Activated naive CD4-positive, alpha-beta T cell treated with anti-CD3 and anti-CD28 coated beads, Interleukin-2, amount 10 ng/mL, durations not matched to agents 7 days and 5 days (primary cell): ENCODE results near the gene SPTB.

ENCODE experiments used
- CTCF ChIA-PET: fragments of 350-600 bp; sonication (Branson Sonifier 250); formaldehyde crosslinking; loops from one replicate; lab custom pipeline; 2021; ENCODE audit warnings: antibody characterized with exemption; lab: Charles Lee
- DNase-seq: peaks from one replicate; pipeline ENCODE4 v3.0.0-alpha.2; 2020
- H3K27ac Mint-ChIP-seq: one replicate; pipeline ENCODE4 v1.8.0; 2021; ENCODE audit warnings: mild to moderate bottlenecking, moderate library complexity, mixed read lengths
- H3K27me3 Mint-ChIP-seq: one replicate; pipeline ENCODE4 v1.8.0; 2021; ENCODE audit warnings: mild to moderate bottlenecking, mixed read lengths
- H3K36me3 Mint-ChIP-seq: one replicate; pipeline ENCODE4 v1.8.0; 2021; ENCODE audit warnings: mixed read lengths
- H3K4me1 Mint-ChIP-seq: one replicate; pipeline ENCODE4 v1.8.0; 2021; ENCODE audit warnings: mixed read lengths
- H3K4me3 Mint-ChIP-seq: one replicate; pipeline ENCODE4 v1.8.0; 2021; ENCODE audit warnings: mild to moderate bottlenecking, moderate library complexity, mixed read lengths
- H3K9me3 Mint-ChIP-seq: one replicate; pipeline ENCODE4 v1.8.0; 2021; ENCODE audit warnings: mixed read lengths

Gene SPTB

DNA sequence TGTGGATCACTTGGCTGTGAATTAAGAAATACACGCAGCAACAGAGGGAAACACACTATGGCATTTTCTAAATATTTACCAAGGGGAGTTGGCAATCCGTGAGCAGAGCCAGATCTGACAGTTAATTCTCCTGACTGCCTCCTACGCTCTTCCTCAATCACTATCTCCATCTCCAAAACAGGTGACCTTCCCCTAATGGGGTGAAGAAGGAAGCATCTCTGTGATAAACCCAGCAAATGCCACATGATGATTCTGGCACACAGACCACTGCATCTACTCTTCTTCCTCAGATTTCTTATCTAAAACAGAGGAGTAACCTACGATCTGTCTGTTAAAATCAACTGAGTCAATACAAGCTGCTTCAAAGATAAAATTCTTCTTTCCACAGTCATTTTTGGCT lies 4.4 kb downstream of the SPTB start:
- H3K4me3 Mint-ChIP-seq, result no peak overlapping the region
- H3K9me3 Mint-ChIP-seq, result no peaks in the 10 kb centered on the region
- H3K27ac Mint-ChIP-seq, result no peak overlapping the region
- peaks cover 2% of the 10 kb centered on the region for H3K4me1 Mint-ChIP-seq
- H3K36me3 Mint-ChIP-seq, result no peaks in the 10 kb centered on the region
- CTCF ChIA-PET, result no interaction called here
- no peak for DNase-seq
- peaks cover 74% of the 10 kb centered on the region for H3K27me3 Mint-ChIP-seq

DNA sequence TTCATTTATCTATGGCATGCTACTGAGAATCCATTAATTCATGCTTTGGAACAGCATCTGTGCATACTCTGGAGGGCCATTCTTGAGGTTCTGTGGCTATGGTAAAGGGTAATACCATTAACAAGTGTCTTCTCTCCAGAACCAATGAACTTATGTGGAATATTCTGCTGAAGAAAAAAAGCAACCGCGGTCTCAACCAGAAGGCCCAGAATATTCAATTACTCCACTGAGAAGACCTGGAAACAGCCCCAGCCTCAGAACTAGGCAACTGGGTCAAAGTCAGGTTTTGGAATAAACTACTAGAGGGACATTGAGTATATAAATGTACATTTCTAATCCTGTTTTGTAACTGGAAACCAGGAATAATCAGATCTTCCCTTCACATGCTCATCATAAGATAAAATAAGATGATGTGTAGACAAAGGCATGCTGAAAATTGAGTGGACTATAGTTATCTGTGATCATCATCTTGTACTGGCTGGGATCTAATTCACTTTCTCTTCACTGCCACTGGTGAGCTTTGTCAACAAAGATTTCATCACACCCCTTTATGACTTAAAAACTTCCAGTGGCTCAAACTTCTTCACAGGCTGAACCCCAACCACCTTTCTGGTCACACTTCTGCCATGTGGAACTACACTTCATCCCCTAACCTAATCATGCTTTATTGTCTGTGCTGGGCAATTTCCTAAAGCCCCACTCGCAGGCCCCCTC lies 6.0 kb downstream of the SPTB start:
- Mint-ChIP-seq H3K4me1 (no peaks in the 10 kb centered on the region), H3K36me3 (no peaks in the 10 kb centered on the region), H3K27ac (no peak overlapping the region), H3K9me3 (no peaks in the 10 kb centered on the region), H3K4me3 (no peak overlapping the region), H3K27me3 (peaks cover 65% of the 10 kb centered on the region)
- DNase-seq, result no peak
- CTCF ChIA-PET, result no interaction called here

DNA sequence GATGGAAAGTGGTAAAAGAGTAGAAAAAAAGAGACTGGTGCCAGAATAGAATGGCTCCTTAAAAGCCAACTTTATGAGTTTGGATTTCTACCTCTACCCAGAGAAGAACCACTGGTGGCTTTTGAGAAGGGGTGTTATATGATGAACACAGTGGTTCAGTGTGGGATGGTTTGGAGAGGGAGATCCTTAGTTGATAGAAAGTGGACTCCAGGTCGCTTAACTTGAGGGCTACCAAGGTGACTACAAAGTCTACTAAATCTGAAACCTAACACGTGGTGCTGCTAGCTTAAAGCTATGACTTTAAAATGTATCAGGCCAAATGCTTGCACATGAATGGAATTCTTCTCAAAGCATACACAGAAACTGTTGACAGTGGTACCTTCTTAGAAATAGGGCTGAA lies 8.4 kb downstream of the SPTB start:
- peaks cover 58% of the 10 kb centered on the region for H3K27me3 Mint-ChIP-seq
- H3K4me1 Mint-ChIP-seq, result no peaks in the 10 kb centered on the region
- no peaks in the 10 kb centered on the region for H3K9me3 Mint-ChIP-seq
- no peak overlapping the region for H3K4me3 Mint-ChIP-seq
- H3K27ac Mint-ChIP-seq, result no peak overlapping the region
- no peak for DNase-seq
- CTCF ChIA-PET, result no interaction called here
- no peaks in the 10 kb centered on the region for H3K36me3 Mint-ChIP-seq

DNA sequence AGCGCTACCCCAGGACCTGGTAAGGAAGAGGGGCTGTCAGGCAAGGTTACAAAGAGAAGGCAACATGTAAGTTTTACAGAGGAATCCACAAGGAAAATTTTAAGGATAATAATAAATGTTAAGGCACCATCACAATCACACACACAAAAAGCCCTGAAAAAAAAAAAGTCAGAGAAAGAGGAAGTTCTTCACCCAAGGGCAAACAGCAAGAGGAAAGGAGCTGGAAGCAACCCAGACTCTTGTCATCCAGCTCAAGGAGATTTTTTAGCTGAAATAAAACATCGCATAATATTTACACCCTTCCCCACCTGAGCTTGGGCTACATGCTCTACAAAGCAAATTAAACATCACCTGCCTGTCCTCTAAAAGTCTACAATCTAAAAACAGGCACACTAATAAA lies 9.5 kb downstream of the SPTB start:
- no peak for DNase-seq
- Mint-ChIP-seq H3K27me3 (peaks cover 56% of the 10 kb centered on the region), H3K36me3 (no peaks in the 10 kb centered on the region), H3K4me1 (no peaks in the 10 kb centered on the region), H3K4me3 (no peak overlapping the region), H3K9me3 (no peaks in the 10 kb centered on the region), H3K27ac (no peak overlapping the region)
- CTCF ChIA-PET, result no interaction called here

DNA sequence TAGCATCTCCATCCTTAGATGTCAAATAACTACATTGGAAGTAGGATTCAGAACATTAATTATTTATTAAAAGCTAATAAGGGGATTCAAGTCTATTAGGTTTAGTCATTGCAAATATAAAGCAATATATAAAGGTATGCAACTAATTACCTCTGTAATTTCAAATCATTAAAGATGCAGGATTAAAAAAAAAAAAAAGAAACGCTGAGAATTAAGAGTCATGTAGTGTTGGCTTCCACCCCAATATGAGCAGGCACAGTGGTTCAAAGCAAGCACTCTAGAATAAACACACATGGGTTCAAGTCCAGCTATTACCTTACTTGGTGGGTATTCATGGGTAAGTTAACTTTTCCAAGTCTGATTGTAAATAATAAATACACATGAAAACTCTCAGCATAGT lies 10.9 kb downstream of the SPTB start:
- H3K9me3 Mint-ChIP-seq, result no peaks in the 10 kb centered on the region
- peaks cover 53% of the 10 kb centered on the region for H3K27me3 Mint-ChIP-seq

DNA sequence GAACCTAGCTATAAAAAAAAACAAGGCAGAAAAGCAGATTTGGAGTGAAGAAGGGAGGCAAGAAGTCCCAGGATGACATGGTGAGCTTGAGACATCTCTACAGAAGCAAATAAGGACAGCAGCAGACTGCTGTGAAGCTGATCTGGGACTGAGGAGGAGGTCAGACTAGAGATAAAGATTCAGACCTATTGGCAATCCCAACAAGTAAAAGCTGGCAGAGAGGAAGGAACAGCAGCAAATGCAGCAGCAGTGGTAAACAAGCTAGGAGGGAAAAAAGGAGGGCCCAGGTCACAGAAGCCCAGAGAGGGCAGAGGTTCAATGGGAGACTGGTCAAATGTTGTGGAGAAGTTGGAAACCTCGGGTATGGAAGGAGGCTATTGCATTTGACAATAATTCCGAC lies 11.3 kb downstream of the SPTB start:
- Mint-ChIP-seq H3K4me3 (no peak overlapping the region), H3K36me3 (no peaks in the 10 kb centered on the region), H3K4me1 (no peaks in the 10 kb centered on the region), H3K27ac (no peak overlapping the region), H3K9me3 (no peaks in the 10 kb centered on the region), H3K27me3 (peaks cover 53% of the 10 kb centered on the region)
- DNase-seq, result no peak
- CTCF ChIA-PET, result no interaction called here

More for the DNA sequence above, 10.9 kb downstream of the SPTB start:
- Mint-ChIP-seq H3K27ac (no peak overlapping the region), H3K4me3 (no peak overlapping the region), H3K4me1 (no peaks in the 10 kb centered on the region), H3K36me3 (no peaks in the 10 kb centered on the region)
- DNase-seq, result no peak
- CTCF ChIA-PET, result no interaction called here

DNA sequence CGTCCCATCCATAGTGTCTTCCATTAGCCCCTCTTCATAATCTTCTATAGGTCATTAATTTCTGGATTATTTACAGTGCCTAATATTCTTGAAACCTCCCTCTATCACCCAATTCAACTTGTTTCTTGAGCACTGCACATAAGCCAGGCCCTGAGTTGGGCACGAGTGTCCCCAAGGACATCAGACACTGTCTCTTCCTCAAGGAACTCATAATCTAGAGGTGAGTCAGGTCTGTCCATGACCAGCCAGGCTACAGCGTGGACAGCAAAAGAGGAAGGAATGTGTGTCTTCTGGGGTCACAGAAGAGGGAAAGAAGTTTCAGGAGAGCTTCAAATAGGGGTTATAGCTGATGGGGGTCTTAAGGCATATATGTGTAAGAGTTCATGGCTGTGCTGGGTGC lies 12.5 kb downstream of the SPTB start:
- DNase-seq, result no peak
- Mint-ChIP-seq H3K27me3 (peaks cover 45% of the 10 kb centered on the region), H3K36me3 (no peaks in the 10 kb centered on the region), H3K4me3 (no peak overlapping the region), H3K9me3 (no peaks in the 10 kb centered on the region), H3K4me1 (no peaks in the 10 kb centered on the region), H3K27ac (no peak overlapping the region)
- CTCF ChIA-PET, result interaction anchor here (1.0 kb wide), 1 partner anchor 43 kb away, joined by 3 read pairs; no protein-coding TSS in a partner anchor

DNA sequence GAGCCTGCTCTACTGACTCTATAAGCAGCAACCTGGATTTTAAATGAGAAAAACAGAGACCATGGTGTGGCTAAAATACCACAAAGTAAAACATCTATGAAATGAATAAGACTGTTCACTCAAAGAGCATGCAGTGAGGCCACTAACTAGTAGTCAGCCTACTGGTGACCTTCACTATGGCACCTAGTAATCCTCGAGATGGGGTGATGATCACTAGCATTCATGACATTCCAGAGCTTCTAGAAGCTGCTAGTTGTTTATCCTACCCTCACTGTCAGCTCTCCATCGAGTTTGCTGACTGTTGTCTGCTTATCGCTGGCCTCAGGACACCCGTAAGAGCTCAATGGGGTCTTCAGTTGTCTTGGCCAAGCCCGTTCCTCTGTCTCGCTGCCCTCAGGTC lies 13.7 kb downstream of the SPTB start:
- Mint-ChIP-seq H3K4me1 (no peaks in the 10 kb centered on the region), H3K27me3 (peaks cover 48% of the 10 kb centered on the region), H3K27ac (no peak overlapping the region), H3K36me3 (no peaks in the 10 kb centered on the region), H3K4me3 (no peak overlapping the region), H3K9me3 (no peaks in the 10 kb centered on the region)
- no peak for DNase-seq
- CTCF ChIA-PET, result no interaction called here

DNA sequence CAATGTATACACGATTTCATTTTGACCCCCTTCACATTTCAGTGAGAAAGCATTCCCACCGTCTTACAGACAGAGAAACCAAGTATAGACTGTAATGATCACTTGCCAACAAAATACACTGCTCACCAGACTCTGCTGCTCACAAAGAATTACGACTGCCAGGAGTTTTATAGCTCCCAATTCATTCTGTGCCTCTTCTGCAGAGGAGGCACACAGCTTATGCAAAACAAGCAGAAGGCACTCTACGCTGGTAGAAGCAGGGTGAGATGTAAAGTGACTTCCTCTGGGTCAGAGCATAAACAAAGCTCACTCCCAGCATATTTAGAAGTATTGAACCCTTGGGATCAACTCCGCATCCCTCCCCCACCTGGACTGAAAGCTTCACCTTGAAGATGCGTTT lies 14.6 kb downstream of the SPTB start:
- Mint-ChIP-seq H3K27me3 (peaks cover 43% of the 10 kb centered on the region), H3K9me3 (no peaks in the 10 kb centered on the region), H3K4me1 (no peaks in the 10 kb centered on the region), H3K36me3 (no peaks in the 10 kb centered on the region), H3K27ac (no peak overlapping the region), H3K4me3 (no peak overlapping the region)
- CTCF ChIA-PET, result no interaction called here
- DNase-seq, result no peak

DNA sequence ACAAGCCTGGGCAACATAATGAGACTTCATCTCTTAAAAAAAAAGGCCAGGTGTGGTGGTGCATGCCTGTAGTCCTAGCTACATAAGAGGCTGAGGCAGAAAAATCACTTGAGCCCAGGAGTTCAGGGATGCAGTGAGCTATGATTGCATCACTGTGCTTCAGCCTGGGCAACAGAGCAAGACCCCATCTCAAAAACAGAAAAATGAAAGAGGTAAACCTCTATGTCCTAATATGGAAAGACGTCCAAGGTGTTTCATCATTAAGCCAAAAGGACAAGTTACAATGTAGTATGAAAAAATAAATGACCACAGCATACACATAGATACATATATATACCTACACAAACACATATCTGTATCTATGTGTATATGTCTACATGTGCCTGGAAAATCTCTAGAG lies 15.4 kb downstream of the SPTB start:
- CTCF ChIA-PET, result interaction anchor here (1.0 kb wide), 1 partner anchor 46 kb away, joined by 3 read pairs; no protein-coding TSS in a partner anchor
- H3K36me3 Mint-ChIP-seq, result no peaks in the 10 kb centered on the region
- H3K9me3 Mint-ChIP-seq, result no peaks in the 10 kb centered on the region
- DNase-seq, result no peak
- no peaks in the 10 kb centered on the region for H3K4me1 Mint-ChIP-seq
- no peak overlapping the region for H3K27ac Mint-ChIP-seq
- H3K4me3 Mint-ChIP-seq, result no peak overlapping the region
- H3K27me3 Mint-ChIP-seq, result peaks cover 42% of the 10 kb centered on the region

DNA sequence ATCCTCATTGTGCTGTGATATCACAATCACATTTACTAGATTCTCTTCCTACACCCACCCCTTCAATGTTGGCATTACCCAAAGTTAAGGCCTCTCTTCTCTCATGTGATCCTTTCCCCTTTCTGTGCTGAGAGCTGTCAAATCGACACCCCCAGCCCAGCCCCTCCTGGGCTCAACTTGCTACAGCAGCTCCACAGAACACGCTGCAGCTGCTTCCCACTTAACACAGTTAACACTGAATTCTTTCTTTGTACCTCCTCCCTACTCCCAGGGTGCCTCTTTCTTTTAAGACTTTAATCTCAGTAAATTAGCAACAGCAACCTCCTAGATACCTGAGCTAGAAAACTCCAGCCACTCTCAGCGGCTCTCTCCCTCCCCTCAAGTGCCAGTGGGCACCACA lies 17.8 kb downstream of the SPTB start:
- CTCF ChIA-PET, result no interaction called here
- H3K9me3 Mint-ChIP-seq, result no peaks in the 10 kb centered on the region
- H3K27ac Mint-ChIP-seq, result no peak overlapping the region
- H3K4me3 Mint-ChIP-seq, result no peak overlapping the region
- no peak for DNase-seq
- no peaks in the 10 kb centered on the region for H3K36me3 Mint-ChIP-seq
- peaks cover 40% of the 10 kb centered on the region for H3K27me3 Mint-ChIP-seq
- H3K4me1 Mint-ChIP-seq, result no peaks in the 10 kb centered on the region

DNA sequence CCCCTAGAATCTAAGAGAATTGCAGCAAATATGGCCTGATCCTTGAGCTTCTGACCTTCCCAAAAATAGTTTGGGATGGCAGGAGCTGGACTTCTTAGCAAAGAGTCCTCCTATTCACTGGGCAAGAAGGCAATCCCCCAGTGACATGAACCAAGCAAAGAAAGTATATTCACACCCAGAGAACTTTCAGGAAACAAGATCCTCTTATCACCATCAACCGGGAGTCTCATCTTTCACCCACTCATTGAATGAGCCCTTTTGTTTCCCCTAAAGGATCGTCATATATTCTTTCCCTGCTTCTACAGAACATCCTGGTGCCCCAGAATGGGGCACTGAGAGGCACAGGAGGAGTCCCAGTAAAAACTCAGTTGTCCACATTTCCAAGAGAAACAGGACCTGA lies 19.7 kb downstream of the SPTB start:
- H3K4me1 Mint-ChIP-seq, result no peaks in the 10 kb centered on the region
- peaks cover 43% of the 10 kb centered on the region for H3K27me3 Mint-ChIP-seq
- H3K4me3 Mint-ChIP-seq, result no peak overlapping the region
- CTCF ChIA-PET, result interaction anchor here (1.2 kb wide), 1 partner anchor 11 kb away, joined by 3 read pairs; no protein-coding TSS in a partner anchor
- H3K36me3 Mint-ChIP-seq, result no peaks in the 10 kb centered on the region
- DNase-seq, result no peak
- H3K27ac Mint-ChIP-seq, result no peak overlapping the region
- no peaks in the 10 kb centered on the region for H3K9me3 Mint-ChIP-seq

DNA sequence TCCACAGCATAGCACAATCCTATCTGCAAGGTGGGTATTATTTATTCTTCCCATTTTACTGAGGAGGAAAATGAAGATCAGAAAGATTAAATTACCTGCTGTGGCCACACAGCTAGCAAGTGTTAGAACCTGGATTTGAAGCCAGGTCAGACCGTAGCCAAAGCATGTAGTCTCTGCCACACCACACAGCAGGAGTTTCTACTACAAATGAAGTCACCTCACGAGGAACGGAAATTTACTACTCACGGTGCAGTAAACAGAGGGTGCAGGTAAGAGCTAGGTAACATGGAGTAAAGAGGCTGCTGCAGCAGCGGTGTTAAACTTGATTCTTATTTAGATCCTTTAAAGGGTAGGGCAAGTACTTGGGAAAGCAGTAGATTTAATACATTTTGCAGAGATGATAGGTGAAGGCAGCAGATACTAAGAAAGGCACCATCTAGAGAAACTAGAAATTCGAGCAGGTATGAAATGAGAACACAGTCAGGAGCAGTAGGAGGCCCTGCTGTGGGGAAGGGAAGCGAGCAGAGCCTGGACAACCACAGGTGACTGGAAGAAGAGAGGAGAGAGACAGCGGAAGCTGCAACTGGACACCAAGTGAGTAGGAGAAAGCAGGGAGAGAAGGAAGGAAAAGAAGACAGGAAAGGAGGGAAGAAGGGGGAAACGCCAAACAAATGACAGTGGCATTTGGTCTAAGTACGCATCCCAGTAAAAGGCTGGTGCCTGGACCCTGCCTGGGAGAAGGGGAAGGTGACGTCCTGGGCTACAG lies 21.5 kb downstream of the SPTB start:
- no peak for DNase-seq
- CTCF ChIA-PET, result no interaction called here
- Mint-ChIP-seq H3K4me1 (no peaks in the 10 kb centered on the region), H3K27me3 (peaks cover 50% of the 10 kb centered on the region), H3K4me3 (no peak overlapping the region), H3K9me3 (no peaks in the 10 kb centered on the region), H3K36me3 (no peaks in the 10 kb centered on the region), H3K27ac (no peak overlapping the region)

DNA sequence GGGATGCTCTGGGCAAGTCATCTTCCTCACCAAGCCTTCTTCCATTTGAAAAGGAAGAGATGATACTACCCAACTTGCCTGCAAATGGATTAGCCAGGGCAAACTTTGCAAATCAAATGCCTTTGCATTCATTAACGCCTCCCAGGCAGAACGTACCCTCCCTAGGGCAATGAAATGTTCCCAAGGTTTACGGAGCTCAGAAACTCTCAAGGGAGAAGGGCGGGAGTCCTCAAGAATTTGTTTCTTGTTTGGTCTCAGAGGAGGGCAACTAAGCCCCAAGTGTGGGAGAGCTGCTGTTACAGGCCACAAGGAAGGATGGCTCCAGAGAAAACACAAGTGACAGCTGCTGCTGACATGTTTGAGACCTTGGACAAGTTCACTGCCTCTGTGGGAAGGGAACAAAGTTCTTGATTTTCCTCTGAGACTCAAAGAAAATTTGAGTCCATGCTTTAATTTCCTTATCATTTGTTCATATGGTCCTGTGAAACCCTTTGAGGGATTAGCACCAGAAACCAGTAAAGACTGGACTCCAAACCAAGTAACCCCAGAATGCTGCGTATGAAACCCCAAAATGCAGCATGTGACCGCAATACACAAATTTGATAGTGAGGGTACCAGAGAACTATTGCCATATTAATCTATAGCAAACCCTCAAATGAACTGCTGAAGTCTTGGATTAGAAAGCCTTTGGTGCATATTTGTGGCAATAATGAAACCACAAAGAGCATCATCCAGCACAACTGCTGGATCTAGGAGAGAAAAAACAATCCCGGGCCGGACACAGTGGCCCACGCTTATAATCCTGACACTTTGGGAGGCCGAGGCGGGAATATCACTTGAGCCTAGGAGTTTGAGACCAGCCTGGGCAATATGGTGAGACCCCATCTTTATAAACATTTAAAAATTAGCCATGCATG lies 22.9 kb downstream of the SPTB start:
- H3K4me3 Mint-ChIP-seq, result no peak overlapping the region
- no peaks in the 10 kb centered on the region for H3K36me3 Mint-ChIP-seq
- H3K4me1 Mint-ChIP-seq, result no peaks in the 10 kb centered on the region
- no peak for DNase-seq
- CTCF ChIA-PET, result interaction anchor here (1.0 kb wide), 1 partner anchor 33 kb away, joined by 4 read pairs; no protein-coding TSS in a partner anchor
- H3K9me3 Mint-ChIP-seq, result no peaks in the 10 kb centered on the region
- peaks cover 54% of the 10 kb centered on the region for H3K27me3 Mint-ChIP-seq
- H3K27ac Mint-ChIP-seq, result no peak overlapping the region
